Measurements from ENCODE around the gene EPS8.

The EPS8 gene

GRCh38 chr12:15682826-15683225, 106.4 kb downstream of the EPS8 start:
- no peaks in the 10 kb centered on the region for H3K9me3 ChIP-seq (ENCODE audit: control insufficient read depth, low read depth, low read length)
- H3K27ac ChIP-seq (ENCODE audit: low read length) = no peak overlapping the region
- H3K27me3 ChIP-seq (ENCODE audit: control insufficient read depth, insufficient read depth, low read length) = no peaks in the 10 kb centered on the region
- H3K4me1 ChIP-seq (ENCODE audit: control insufficient read depth, low read depth, low read length) = no peaks in the 10 kb centered on the region
- no peaks in the 10 kb centered on the region for H3K36me3 ChIP-seq (ENCODE audit: control insufficient read depth, low read depth, low read length)
- no peak overlapping the region for H3K9ac ChIP-seq (ENCODE audit: low read length)
- no peak overlapping the region for H3K4me3 ChIP-seq (ENCODE audit: low read length)

DNA sequence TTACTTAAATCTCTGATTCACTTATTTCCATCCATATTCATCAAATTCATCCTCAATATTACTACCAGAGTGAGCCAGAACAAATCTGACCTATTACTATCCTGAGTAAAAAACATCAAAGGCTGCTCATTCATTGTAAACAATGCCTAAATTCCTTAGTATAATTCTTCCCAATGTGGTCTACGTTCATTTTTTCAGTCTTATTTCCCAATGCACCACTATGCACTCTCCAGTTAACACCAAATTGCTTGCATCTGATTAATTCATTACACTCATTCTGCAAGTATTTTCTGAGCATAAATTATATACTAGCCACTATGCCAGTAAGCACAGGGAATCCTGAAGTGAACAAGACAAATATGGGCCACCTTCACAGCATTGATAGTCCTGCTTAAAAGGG, 110.0 kb downstream of the EPS8 start:
- H3K36me3 ChIP-seq (ENCODE audit: control insufficient read depth, low read depth, low read length) = no peaks in the 10 kb centered on the region
- no peaks in the 10 kb centered on the region for H3K27me3 ChIP-seq (ENCODE audit: control insufficient read depth, insufficient read depth, low read length)
- H3K4me1 ChIP-seq (ENCODE audit: control insufficient read depth, low read depth, low read length) = peaks cover 6% of the 10 kb centered on the region
- H3K4me3 ChIP-seq (ENCODE audit: low read length) = no peak overlapping the region
- H3K9ac ChIP-seq (ENCODE audit: low read length) = no peak overlapping the region
- no peak overlapping the region for H3K27ac ChIP-seq (ENCODE audit: low read length)
- H3K9me3 ChIP-seq (ENCODE audit: control insufficient read depth, low read depth, low read length) = no peaks in the 10 kb centered on the region

DNA sequence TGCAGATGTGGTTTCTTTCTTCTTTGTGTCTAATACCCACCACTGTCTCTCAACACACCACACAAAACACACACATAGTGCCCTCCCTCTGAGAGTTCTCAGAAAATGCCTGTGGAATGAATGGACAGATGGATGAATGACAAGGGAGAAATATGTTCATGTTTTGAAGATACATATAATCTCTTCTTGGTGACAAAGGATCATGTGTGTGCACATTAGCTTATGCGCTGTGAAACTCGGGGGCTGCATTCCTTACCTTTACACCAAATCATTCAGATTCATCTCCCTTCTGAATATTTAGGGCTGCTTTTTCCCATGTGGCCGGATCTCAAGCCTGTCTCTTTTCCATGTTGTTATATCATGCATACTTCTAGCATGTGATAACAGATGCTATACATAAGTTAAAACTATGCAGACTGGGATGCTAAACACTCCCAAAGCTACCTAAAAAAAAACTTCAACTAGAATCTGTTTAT, 111.4 kb downstream of the EPS8 start:
- Histone ChIP-seq H3K36me3 (ENCODE audit: control insufficient read depth, low read depth, low read length) (no peaks in the 10 kb centered on the region), H3K9ac (ENCODE audit: low read length) (no peak overlapping the region), H3K27me3 (ENCODE audit: control insufficient read depth, insufficient read depth, low read length) (no peaks in the 10 kb centered on the region), H3K27ac (ENCODE audit: low read length) (no peak overlapping the region), H3K4me3 (ENCODE audit: low read length) (no peak overlapping the region), H3K4me1 (ENCODE audit: control insufficient read depth, low read depth, low read length) (peaks cover 6% of the 10 kb centered on the region), H3K9me3 (ENCODE audit: control insufficient read depth, low read depth, low read length) (no peaks in the 10 kb centered on the region)

DNA sequence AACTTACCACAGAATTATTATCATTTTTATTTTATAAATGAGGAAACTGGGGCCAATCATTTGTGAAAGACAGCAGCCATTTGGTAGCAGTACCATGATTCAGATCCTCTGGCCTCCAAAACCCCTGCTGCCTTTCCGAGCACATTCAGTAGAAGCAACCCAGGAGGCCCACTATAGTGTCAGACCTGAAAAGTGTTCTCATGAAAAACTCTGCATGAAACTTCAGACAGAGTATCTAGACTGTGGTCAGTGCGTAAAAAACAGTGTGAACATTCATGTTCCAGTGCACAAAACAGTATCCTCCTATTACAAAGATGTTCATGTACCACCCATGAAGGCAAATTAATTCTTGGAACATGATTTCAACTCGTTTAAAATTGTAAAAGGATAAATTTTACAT, 112.0 kb downstream of the EPS8 start:
- Histone ChIP-seq H3K36me3 (ENCODE audit: control insufficient read depth, low read depth, low read length) (no peaks in the 10 kb centered on the region), H3K27ac (ENCODE audit: low read length) (no peak overlapping the region), H3K4me1 (ENCODE audit: control insufficient read depth, low read depth, low read length) (peaks cover 6% of the 10 kb centered on the region), H3K4me3 (ENCODE audit: low read length) (no peak overlapping the region), H3K27me3 (ENCODE audit: control insufficient read depth, insufficient read depth, low read length) (no peaks in the 10 kb centered on the region), H3K9ac (ENCODE audit: low read length) (no peak overlapping the region), H3K9me3 (ENCODE audit: control insufficient read depth, low read depth, low read length) (no peaks in the 10 kb centered on the region)

- Histone ChIP-seq H3K9me3 (ENCODE audit: control insufficient read depth, low read depth, low read length) (no peaks in the 10 kb centered on the region), H3K36me3 (ENCODE audit: control insufficient read depth, low read depth, low read length) (no peaks in the 10 kb centered on the region), H3K4me3 (ENCODE audit: low read length) (no peak overlapping the region), H3K27me3 (ENCODE audit: control insufficient read depth, insufficient read depth, low read length) (no peaks in the 10 kb centered on the region), H3K9ac (ENCODE audit: low read length) (no peak overlapping the region), H3K4me1 (ENCODE audit: control insufficient read depth, low read depth, low read length) (peaks cover 6% of the 10 kb centered on the region), H3K27ac (ENCODE audit: low read length) (no peak overlapping the region)
Measured at GRCh38 chr12:15672671-15673270, 116.4 kb downstream of the EPS8 start.

DNA sequence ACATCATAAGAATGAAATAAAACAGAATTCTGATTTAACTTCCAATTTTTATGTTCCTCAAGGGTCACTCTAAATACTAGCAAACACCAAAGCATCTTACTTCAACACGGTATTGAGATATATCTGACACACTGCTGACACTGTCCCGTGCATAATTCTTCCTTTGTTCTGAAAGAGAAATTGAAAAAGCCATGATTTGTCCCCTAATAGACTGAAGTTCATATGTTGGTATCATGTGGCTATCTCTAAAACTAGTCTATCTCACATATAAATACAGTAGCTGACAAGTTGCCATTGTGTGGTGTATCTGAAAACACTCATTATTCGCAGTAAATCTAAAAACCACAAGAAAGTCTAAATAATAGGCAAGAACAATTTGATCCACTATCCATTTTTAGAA, 118.4 kb downstream of the EPS8 start:
- H3K9ac ChIP-seq (ENCODE audit: low read length) = no peak overlapping the region
- H3K36me3 ChIP-seq (ENCODE audit: control insufficient read depth, low read depth, low read length) = no peaks in the 10 kb centered on the region
- H3K27me3 ChIP-seq (ENCODE audit: control insufficient read depth, insufficient read depth, low read length) = no peaks in the 10 kb centered on the region
- H3K4me1 ChIP-seq (ENCODE audit: control insufficient read depth, low read depth, low read length) = no peaks in the 10 kb centered on the region
- H3K4me3 ChIP-seq (ENCODE audit: low read length) = no peak overlapping the region
- no peaks in the 10 kb centered on the region for H3K9me3 ChIP-seq (ENCODE audit: control insufficient read depth, low read depth, low read length)
- H3K27ac ChIP-seq (ENCODE audit: low read length) = no peak overlapping the region

GRCh38 chr12:15669256-15669948, 119.8 kb downstream of the EPS8 start:
- Histone ChIP-seq H3K4me1 (ENCODE audit: control insufficient read depth, low read depth, low read length) (no peaks in the 10 kb centered on the region), H3K9ac (ENCODE audit: low read length) (no peak overlapping the region), H3K27me3 (ENCODE audit: control insufficient read depth, insufficient read depth, low read length) (no peaks in the 10 kb centered on the region), H3K27ac (ENCODE audit: low read length) (no peak overlapping the region), H3K36me3 (ENCODE audit: control insufficient read depth, low read depth, low read length) (no peaks in the 10 kb centered on the region), H3K9me3 (ENCODE audit: control insufficient read depth, low read depth, low read length) (no peaks in the 10 kb centered on the region), H3K4me3 (ENCODE audit: low read length) (no peak overlapping the region)

DNA sequence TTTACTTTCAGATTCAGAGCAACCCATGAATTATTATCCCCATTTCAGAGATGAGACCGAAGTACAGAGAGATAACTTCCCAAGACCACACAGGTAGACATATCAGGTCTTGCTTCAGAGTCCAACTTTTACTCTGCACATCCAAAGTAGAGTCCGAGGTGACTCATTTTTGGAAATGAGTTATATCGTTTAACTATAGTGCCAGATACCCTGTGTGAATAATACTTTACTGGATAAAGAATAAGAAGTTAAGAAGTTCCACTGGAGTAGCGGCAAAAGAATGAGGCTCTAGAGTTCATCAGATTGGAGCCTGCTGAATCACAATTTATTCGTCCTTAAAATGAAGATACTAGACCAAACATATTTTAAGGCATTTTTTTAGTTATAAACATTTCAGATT, 124.7 kb downstream of the EPS8 start:
- Histone ChIP-seq H3K9ac (ENCODE audit: low read length) (no peak overlapping the region), H3K4me1 (ENCODE audit: control insufficient read depth, low read depth, low read length) (no peaks in the 10 kb centered on the region), H3K27me3 (ENCODE audit: control insufficient read depth, insufficient read depth, low read length) (no peaks in the 10 kb centered on the region), H3K36me3 (ENCODE audit: control insufficient read depth, low read depth, low read length) (no peaks in the 10 kb centered on the region), H3K4me3 (ENCODE audit: low read length) (no peak overlapping the region), H3K9me3 (ENCODE audit: control insufficient read depth, low read depth, low read length) (no peaks in the 10 kb centered on the region), H3K27ac (ENCODE audit: low read length) (no peak overlapping the region)

- H3K4me3 ChIP-seq (ENCODE audit: low read length) = no peak overlapping the region
- no peaks in the 10 kb centered on the region for H3K36me3 ChIP-seq (ENCODE audit: control insufficient read depth, low read depth, low read length)
- H3K9ac ChIP-seq (ENCODE audit: low read length) = no peak overlapping the region
- H3K27ac ChIP-seq (ENCODE audit: low read length) = no peak overlapping the region
- H3K27me3 ChIP-seq (ENCODE audit: control insufficient read depth, insufficient read depth, low read length) = no peaks in the 10 kb centered on the region
- H3K9me3 ChIP-seq (ENCODE audit: control insufficient read depth, low read depth, low read length) = no peaks in the 10 kb centered on the region
- no peaks in the 10 kb centered on the region for H3K4me1 ChIP-seq (ENCODE audit: control insufficient read depth, low read depth, low read length)
Measured at GRCh38 chr12:15662983-15663659, 126.1 kb downstream of the EPS8 start.

DNA sequence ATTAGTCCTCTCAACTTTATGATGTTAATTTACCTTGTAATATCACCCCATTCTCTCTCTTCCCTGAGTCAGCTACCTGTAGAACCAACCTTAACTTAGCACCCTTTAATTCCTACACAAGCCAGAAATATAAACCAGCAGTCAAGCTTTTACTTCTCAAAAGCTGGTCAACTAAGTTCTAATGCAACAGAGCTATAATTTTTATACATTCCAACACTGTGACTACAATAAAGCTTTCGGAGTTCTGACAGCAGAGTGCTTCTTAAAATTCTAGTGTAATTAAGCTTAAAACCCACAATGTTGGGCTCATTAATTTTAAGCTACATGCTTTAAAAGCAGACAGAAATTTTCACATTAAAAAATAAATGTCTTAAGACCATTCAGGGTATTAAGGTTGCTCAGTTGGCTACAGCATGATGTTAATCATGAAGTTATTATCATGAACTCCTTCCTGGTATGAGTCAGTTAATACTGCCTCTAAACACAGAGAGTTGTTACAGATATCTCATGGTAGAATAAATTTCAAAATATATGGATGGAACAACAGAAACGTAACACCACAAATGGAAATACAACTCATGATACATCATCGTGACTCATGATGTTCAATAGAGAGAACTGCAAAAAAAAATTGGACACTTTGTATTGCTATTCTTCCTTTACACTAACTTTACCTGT, 126.7 kb downstream of the EPS8 start:
- H3K36me3 ChIP-seq (ENCODE audit: control insufficient read depth, low read depth, low read length) = no peaks in the 10 kb centered on the region
- no peaks in the 10 kb centered on the region for H3K9me3 ChIP-seq (ENCODE audit: control insufficient read depth, low read depth, low read length)
- H3K27me3 ChIP-seq (ENCODE audit: control insufficient read depth, insufficient read depth, low read length) = no peaks in the 10 kb centered on the region
- H3K4me1 ChIP-seq (ENCODE audit: control insufficient read depth, low read depth, low read length) = no peaks in the 10 kb centered on the region
- no peak overlapping the region for H3K9ac ChIP-seq (ENCODE audit: low read length)
- H3K27ac ChIP-seq (ENCODE audit: low read length) = no peak overlapping the region
- no peak overlapping the region for H3K4me3 ChIP-seq (ENCODE audit: low read length)

DNA sequence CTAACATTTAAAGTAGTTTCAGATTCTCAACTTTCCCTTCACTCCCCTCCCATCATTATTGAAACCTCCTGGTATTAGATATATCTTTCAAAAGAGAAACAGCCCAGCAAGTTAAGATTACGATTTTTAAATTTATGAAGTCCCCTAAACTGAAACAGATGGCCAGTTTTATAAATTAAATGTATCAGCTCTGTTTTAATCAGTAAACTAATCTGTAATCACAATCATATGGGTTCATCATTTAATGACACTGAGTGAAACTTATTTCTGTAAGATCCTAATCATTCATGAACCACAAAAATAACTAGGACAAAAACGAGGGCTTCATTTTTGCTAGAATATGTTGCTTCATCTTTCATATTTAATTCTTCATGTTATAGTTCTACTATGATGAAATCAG, 137.8 kb downstream of the EPS8 start:
- peaks cover 7% of the 10 kb centered on the region for H3K4me1 ChIP-seq (ENCODE audit: control insufficient read depth, low read depth, low read length)

More for the DNA sequence above, 137.8 kb downstream of the EPS8 start:
- no peaks in the 10 kb centered on the region for H3K36me3 ChIP-seq (ENCODE audit: control insufficient read depth, low read depth, low read length)
- no peaks in the 10 kb centered on the region for H3K27me3 ChIP-seq (ENCODE audit: control insufficient read depth, insufficient read depth, low read length)
- H3K4me3 ChIP-seq (ENCODE audit: low read length) = no peak overlapping the region
- H3K9ac ChIP-seq (ENCODE audit: low read length) = no peak overlapping the region
- no peak overlapping the region for H3K27ac ChIP-seq (ENCODE audit: low read length)
- H3K9me3 ChIP-seq (ENCODE audit: control insufficient read depth, low read depth, low read length) = no peaks in the 10 kb centered on the region
